ENCODE measurements around the gene ZBTB24. TPM values are rescaled to one million over a fixed set of nuclear protein-coding genes. Genes with fewer than 3 reads are reported as not detected.
A peak's percentile ranks its signal among the peaks of the same experiment; 100 is the strongest.

The ZBTB24 gene
- total and polyA plus RNA-seq, 2 of the 13 experiments (the other 11 are each of a cell fraction or from before 2014, with no cell fraction given): 1.5 to 6.2 TPM

- H3K4me3 ChIP-seq (replicated peaks in 1 of 3; ENCODE audit: insufficient read depth in 1 of 3, low read depth in 2 of 3, low read length in 3 of 3): 0 out of 6 replicates have a peak overlapping the region, but pooled peaks of 1 of the 3 experiments have one; percentile 92
- FAIRE-seq: no peak
- no peak overlapping the region for H3K9ac ChIP-seq (ENCODE audit: insufficient read depth, low read depth, low read length)
- peak overlapping the region; percentile 78 for H3K4me2 ChIP-seq (ENCODE audit: low read depth, low read length)
- peaks cover 20% of the 10 kb centered on the region for H3K4me1 ChIP-seq (ENCODE audit: insufficient read depth, low read length)
- H4K20me1 ChIP-seq (ENCODE audit: insufficient read depth, low read length): no peaks in the 10 kb centered on the region
- no peak for ATAC-seq
- H3K9me3 ChIP-seq (ENCODE audit: low read length): no peaks in the 10 kb centered on the region
- no peak overlapping the region for H2AFZ ChIP-seq (ENCODE audit: low read length)
- H3K27me3 ChIP-seq (ENCODE audit: control insufficient read depth in 1 of 2, insufficient read depth in 2 of 2, low read length in 2 of 2): no peaks in the 10 kb centered on the region
- H3K36me3 ChIP-seq (replicated peaks in 1 of 2; ENCODE audit: control insufficient read depth in 1 of 2, insufficient read depth in 2 of 2, low read length in 2 of 2): no peaks in the 10 kb centered on the region; a peak in 1 of 5 replicates
- DNase-seq (ENCODE audit: low spot score): no peak
- 99% methylated on average over 20 of the region's 27 CpGs for WGBS (ENCODE audit: low lambda C conversion rate)
- H3K27ac ChIP-seq (ENCODE audit: extremely low read length, insufficient read depth, low read length): no peak overlapping the region
- no TSS peak for BruUV-seq (replicated peaks)
- intact Hi-C loops (cut with micrococcal nuclease; ENCODE audit: unreplicated experiment): no loop called here
- TF ChIP-seq HNRNPL (IDR thresholded peaks at IDR 0.05; ENCODE audit: low read depth, low read length): 0 out of 2 replicates have a peak, but pooled peaks have one; percentile 18
- TF ChIP-seq LBX2 (CRISPR knock-in tag; IDR thresholded peaks at IDR 0.05; ENCODE audit: borderline replicate concordance): no peak
- in situ Hi-C loops (cut with HindIII; ENCODE audit: extremely low pct_ligation_motif_present, low pct_unique_long_range_greater_than_20kb): no loop called here
- no peaks in the 10 kb centered on the region for H3K79me2 ChIP-seq (ENCODE audit: insufficient read depth, low read length)
- ChIA-PET CTCF (ENCODE audit: low intra/inter-chr PET ratio, low total read pairs) (no interaction called here), POLR2A (interaction anchor here (5.4 kb wide), 1 partner anchor 13 kb away, joined by 22 read pairs; the partner anchor contains the start of genes PPIL6 and SMPD2)
These were observed 29.2 kb downstream of the ZBTB24 start for GRCh38 chr6:109453594-109454495.

- peaks cover 20% of the 10 kb centered on the region for H3K4me1 ChIP-seq (ENCODE audit: insufficient read depth, low read length)
- intact Hi-C loops (cut with micrococcal nuclease; ENCODE audit: unreplicated experiment): no loop called here
- TF ChIP-seq ZNF800 (CRISPR knock-in tag; IDR thresholded peaks at IDR 0.05) (no peak), PAF1 (CRISPR knock-in tag; IDR thresholded peaks at IDR 0.05) (no peak), POLR2G (IDR thresholded peaks at IDR 0.05; ENCODE audit: low read depth, low read length) (no peak), ZNF841 (CRISPR knock-in tag; IDR thresholded peaks at IDR 0.05; ENCODE audit: borderline replicate concordance) (no peak), E2F5 (CRISPR knock-in tag; conservative IDR thresholded peaks at IDR 0.05) (no peak), ZFY (CRISPR knock-in tag; IDR thresholded peaks at IDR 0.05) (no peak), REXO4 (CRISPR knock-in tag; IDR thresholded peaks at IDR 0.05; ENCODE audit: borderline replicate concordance) (no peak), ZNF713 (CRISPR knock-in tag; IDR thresholded peaks at IDR 0.05) (no peak)
- POLR2A ChIA-PET: interaction anchor here (5.4 kb wide), 1 partner anchor 12 kb away, joined by 22 read pairs; the partner anchor contains the start of genes PPIL6 and SMPD2
- FAIRE-seq (no peak), DNase-seq (ENCODE audit: low spot score) (no peak), ATAC-seq (no peak)
- CTCF ChIA-PET (ENCODE audit: low intra/inter-chr PET ratio, low total read pairs): no interaction called here
- in situ Hi-C loops (cut with HindIII; ENCODE audit: extremely low pct_ligation_motif_present, low pct_unique_long_range_greater_than_20kb): no loop called here
- H4K20me1 ChIP-seq (ENCODE audit: insufficient read depth, low read length): no peaks in the 10 kb centered on the region
- H3K79me2 ChIP-seq (ENCODE audit: insufficient read depth, low read length): no peaks in the 10 kb centered on the region
- no peak overlapping the region for H2AFZ ChIP-seq (ENCODE audit: low read length)
- H3K36me3 ChIP-seq (replicated peaks in 1 of 2; ENCODE audit: control insufficient read depth in 1 of 2, insufficient read depth in 2 of 2, low read length in 2 of 2): no peaks in the 10 kb centered on the region; a peak in 1 of 5 replicates
- H3K9ac ChIP-seq (ENCODE audit: insufficient read depth, low read depth, low read length): no peak overlapping the region
- 100% methylated on average over 2 of the region's 2 CpGs for WGBS (ENCODE audit: low lambda C conversion rate)
- no peak overlapping the region for H3K4me2 ChIP-seq (ENCODE audit: low read depth, low read length)
- H3K9me3 ChIP-seq (ENCODE audit: low read length): no peaks in the 10 kb centered on the region
- no peak overlapping the region for H3K27ac ChIP-seq (ENCODE audit: extremely low read length, insufficient read depth, low read length)
- no TSS peak for BruUV-seq (replicated peaks)
- no peaks in the 10 kb centered on the region for H3K27me3 ChIP-seq (ENCODE audit: control insufficient read depth in 1 of 2, insufficient read depth in 2 of 2, low read length in 2 of 2)
- H3K4me3 ChIP-seq (replicated peaks in 1 of 3; ENCODE audit: insufficient read depth in 1 of 3, low read depth in 2 of 3, low read length in 3 of 3): no peak overlapping the region
These were observed 29.9 kb downstream of the ZBTB24 start for GRCh38 chr6:109453156-109453555.
